HG02759 (cell line): Measurements from ENCODE around the gene HACD3.
A peak's percentile ranks its signal among the peaks of the same experiment; 100 is the strongest.
"Not testable (repeated sequence)": the region's sequence is repeated elsewhere in the genome, so short reads cannot be mapped to it uniquely, and the experiment has no call there.

Source experiments
- ATAC-seq: cut with Tn5 transposase; IDR thresholded peaks from one replicate; pipeline ENCODE4 v1.9.1; 2021; ENCODE audit warnings: mild to moderate bottlenecking, moderate library complexity; ENCODE audit not compliant: unreplicated experiment

Gene HACD3

GRCh38 chr15:65595960-65596359, 65.7 kb downstream of the HACD3 start:
- ATAC-seq: no peak

- ATAC-seq: no peak
Observed at GRCh38 chr15:65598468-65598867, 68.2 kb downstream of the HACD3 start.

- no peak for ATAC-seq
Observed at GRCh38 chr15:65599677-65600076, 69.4 kb downstream of the HACD3 start.

GRCh38 chr15:65603134-65603533, 72.9 kb downstream of the HACD3 start:
- no peak for ATAC-seq

- no peak for ATAC-seq
Observed at GRCh38 chr15:65603559-65603958, 73.3 kb downstream of the HACD3 start.

- peak; percentile 94 for ATAC-seq
Observed at GRCh38 chr15:65610871-65611718, 80.8 kb downstream of the HACD3 start, which contains the start of gene INTS14. INTS14 (minus strand) TSS chr15:65611131; CDS start chr15:65607380, 3,751 bp downstream.

- ATAC-seq: no peak
Observed at GRCh38 chr15:65611888-65612615, 81.8 kb downstream of the HACD3 start.

GRCh38 chr15:65612616-65612946, 82.3 kb downstream of the HACD3 start:
- no peak for ATAC-seq

GRCh38 chr15:65612949-65613744, 82.9 kb downstream of the HACD3 start:
- no peak for ATAC-seq

GRCh38 chr15:65615887-65616286, 85.6 kb downstream of the HACD3 start:
- ATAC-seq: not testable (repeated sequence)

- ATAC-seq: no peak
Observed at GRCh38 chr15:65618560-65619109, 88.4 kb downstream of the HACD3 start.

GRCh38 chr15:65619626-65620290, 89.5 kb downstream of the HACD3 start:
- no peak for ATAC-seq

GRCh38 chr15:65620833-65621232, 90.6 kb downstream of the HACD3 start:
- no peak for ATAC-seq

- no peak for ATAC-seq
Observed at GRCh38 chr15:65621638-65622037, 91.4 kb downstream of the HACD3 start, which contains the start of gene SLC24A1. SLC24A1 (plus strand) TSS chr15:65621938; CDS start chr15:65624081, 2,143 bp downstream.

- ATAC-seq: no peak
Observed at GRCh38 chr15:65623103-65623502, 92.8 kb downstream of the HACD3 start.

GRCh38 chr15:65626856-65627255, 96.6 kb downstream of the HACD3 start:
- no peak for ATAC-seq
